T-helper 2 cell treated with Interferon-gamma antibody and Interleukin-4, amounts not matched to agents 5 μg/mL and 100 μg/mL, for 36 hours (primary cell): ENCODE results near the gene COL4A4.

Source experiments
- DNase-seq: peaks from one replicate; pipeline ENCODE4 v3.0.0; 2021; ENCODE audit warnings: low spot score
- H3K27ac Mint-ChIP-seq: one replicate; pipeline ENCODE4 v1.8.0; 2021; ENCODE audit warnings: mild to moderate bottlenecking, mixed read lengths
- H3K27me3 Mint-ChIP-seq: one replicate; pipeline ENCODE4 v1.8.0; 2021; ENCODE audit warnings: low read depth, mixed read lengths
- H3K36me3 Mint-ChIP-seq: one replicate; pipeline ENCODE4 v1.8.0; 2021; ENCODE audit warnings: low read depth, mixed read lengths
- H3K4me1 Mint-ChIP-seq: one replicate; pipeline ENCODE4 v1.8.0; 2021; ENCODE audit warnings: low read depth, mixed read lengths
- H3K4me3 Mint-ChIP-seq: one replicate; pipeline ENCODE4 v1.8.0; 2022; ENCODE audit warnings: mild to moderate bottlenecking, moderate library complexity, mixed read lengths
- H3K9me3 Mint-ChIP-seq: one replicate; pipeline ENCODE4 v1.8.0; 2021; ENCODE audit warnings: mixed read lengths

COL4A4 gene

DNA sequence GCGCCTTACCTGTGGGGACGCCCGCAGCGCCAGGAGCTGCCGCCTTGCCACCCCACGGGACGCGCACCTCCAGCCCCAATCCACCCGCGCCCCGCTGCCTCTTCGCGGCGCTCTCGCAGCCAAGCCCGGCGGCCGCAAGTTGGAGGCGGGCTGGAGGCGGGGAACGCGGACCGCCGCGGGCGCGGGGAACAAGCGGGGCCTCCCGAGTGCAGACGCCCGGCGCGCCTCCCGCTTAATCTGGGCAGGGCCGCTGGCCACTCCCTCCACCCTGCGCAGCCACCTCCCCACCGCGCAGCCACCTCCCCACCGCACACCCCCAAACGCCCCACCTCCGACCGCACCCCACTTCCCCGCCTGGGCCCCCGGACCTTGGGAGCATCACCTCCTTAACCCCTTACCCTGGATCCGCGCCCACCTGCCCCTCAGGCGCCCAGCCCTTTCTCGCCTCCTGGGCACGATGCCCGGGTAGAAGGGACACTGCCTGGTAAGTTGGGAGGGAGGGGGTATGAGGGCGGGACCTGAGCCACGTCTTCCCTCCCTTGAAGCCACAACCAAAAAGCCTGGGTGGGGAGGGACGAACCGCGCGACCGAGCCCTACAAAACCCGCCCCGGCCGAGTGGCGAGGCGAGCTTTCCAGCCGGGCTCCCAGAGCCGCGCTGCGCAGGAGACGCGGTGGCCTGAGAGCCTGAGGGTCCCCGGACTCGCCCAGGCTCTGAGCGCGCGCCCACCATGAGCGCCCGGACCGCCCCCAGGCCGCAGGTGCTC, at the start of gene COL4A4, which contains the start of gene COL4A3:
TSS of gene COL4A4 (minus strand) at position 208 of the 765 bp plus-strand sequence. CDS start 16,722 bp downstream, outside the sequence.
TSS of gene COL4A3 (plus strand) at position 627 of the 765 bp plus-strand sequence. CDS start at position 730, 103 bp downstream.
- H3K27ac Mint-ChIP-seq: no peak within 1 kb of the TSS
- H3K27me3 Mint-ChIP-seq: peaks cover 69% of the 10 kb centered on the region
- H3K4me3 Mint-ChIP-seq: peak within 1 kb of the TSS; percentile 71
- H3K36me3 Mint-ChIP-seq: no peaks in the 10 kb centered on the region
- H3K9me3 Mint-ChIP-seq: no peaks in the 10 kb centered on the region
- DNase-seq: no peak
- peaks cover 4% of the 10 kb centered on the region for H3K4me1 Mint-ChIP-seq

- Mint-ChIP-seq H3K4me3 (no peak overlapping the region), H3K36me3 (no peaks in the 10 kb centered on the region), H3K27me3 (no peaks in the 10 kb centered on the region), H3K4me1 (no peaks in the 10 kb centered on the region), H3K9me3 (no peaks in the 10 kb centered on the region), H3K27ac (no peak overlapping the region)
- DNase-seq: no peak
Measured at GRCh38 chr2:227207573-227207972, 43.6 kb upstream of the COL4A4 start.

- Mint-ChIP-seq H3K9me3 (no peaks in the 10 kb centered on the region), H3K27ac (no peak overlapping the region), H3K4me1 (no peaks in the 10 kb centered on the region), H3K36me3 (no peaks in the 10 kb centered on the region), H3K4me3 (no peak overlapping the region), H3K27me3 (no peaks in the 10 kb centered on the region)
- no peak for DNase-seq
Measured at GRCh38 chr2:227206406-227206805, 42.4 kb upstream of the COL4A4 start.

- no peaks in the 10 kb centered on the region for H3K27me3 Mint-ChIP-seq
- no peak overlapping the region for H3K27ac Mint-ChIP-seq
- H3K4me3 Mint-ChIP-seq: no peak overlapping the region
- H3K4me1 Mint-ChIP-seq: no peaks in the 10 kb centered on the region
- H3K36me3 Mint-ChIP-seq: no peaks in the 10 kb centered on the region
- no peaks in the 10 kb centered on the region for H3K9me3 Mint-ChIP-seq
- DNase-seq: no peak
Measured at GRCh38 chr2:227205701-227206100, 41.7 kb upstream of the COL4A4 start.

GRCh38 chr2:227204452-227204851, 40.4 kb upstream of the COL4A4 start:
- Mint-ChIP-seq H3K36me3 (no peaks in the 10 kb centered on the region), H3K4me3 (no peak overlapping the region), H3K27ac (no peak overlapping the region), H3K4me1 (no peaks in the 10 kb centered on the region), H3K9me3 (no peaks in the 10 kb centered on the region), H3K27me3 (no peaks in the 10 kb centered on the region)
- no peak for DNase-seq

DNA sequence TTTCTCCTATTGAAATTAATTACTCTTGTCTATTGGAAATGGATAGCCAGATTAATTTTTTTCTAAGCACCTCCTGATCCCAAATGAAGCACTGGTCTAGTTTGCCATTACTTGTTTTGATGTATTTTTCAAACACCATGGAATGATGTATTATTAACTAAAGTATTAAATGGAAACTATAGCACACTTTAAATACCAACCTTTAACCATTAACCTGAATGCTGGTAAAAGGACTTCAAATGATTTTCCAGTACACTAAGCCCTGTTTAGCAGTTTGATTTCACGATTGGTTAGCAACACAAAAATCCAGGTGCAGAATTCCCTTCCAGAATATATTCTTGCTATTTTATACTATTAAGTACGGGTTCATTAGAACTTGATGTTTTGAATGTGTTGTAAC, 37.8 kb upstream of the COL4A4 start:
- Mint-ChIP-seq H3K36me3 (no peaks in the 10 kb centered on the region), H3K4me1 (no peaks in the 10 kb centered on the region), H3K9me3 (no peaks in the 10 kb centered on the region), H3K27ac (no peak overlapping the region), H3K4me3 (no peak overlapping the region), H3K27me3 (no peaks in the 10 kb centered on the region)
- no peak for DNase-seq

DNA sequence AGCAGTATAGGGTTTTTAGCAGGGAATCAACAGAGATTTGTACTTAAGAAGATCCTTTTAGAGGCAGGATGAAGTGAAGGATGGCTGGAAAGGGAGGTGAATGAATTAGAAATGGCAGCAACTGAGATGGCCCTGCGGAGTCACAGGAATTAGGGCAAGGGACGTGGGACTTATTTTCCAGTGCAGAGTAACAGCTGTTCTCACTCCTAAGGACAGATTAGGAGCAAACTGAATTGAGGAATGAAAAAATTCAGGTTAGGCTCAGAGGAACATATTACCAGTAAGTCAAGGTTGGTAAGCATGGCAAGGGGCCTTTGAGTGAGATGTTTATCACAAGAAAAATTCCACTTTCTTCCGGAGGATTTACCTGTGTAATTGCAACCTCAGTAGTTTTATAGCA, 34.9 kb upstream of the COL4A4 start:
- Mint-ChIP-seq H3K4me1 (no peaks in the 10 kb centered on the region), H3K27ac (no peak overlapping the region), H3K27me3 (no peaks in the 10 kb centered on the region), H3K4me3 (no peak overlapping the region), H3K9me3 (no peaks in the 10 kb centered on the region), H3K36me3 (no peaks in the 10 kb centered on the region)
- DNase-seq: no peak

DNA sequence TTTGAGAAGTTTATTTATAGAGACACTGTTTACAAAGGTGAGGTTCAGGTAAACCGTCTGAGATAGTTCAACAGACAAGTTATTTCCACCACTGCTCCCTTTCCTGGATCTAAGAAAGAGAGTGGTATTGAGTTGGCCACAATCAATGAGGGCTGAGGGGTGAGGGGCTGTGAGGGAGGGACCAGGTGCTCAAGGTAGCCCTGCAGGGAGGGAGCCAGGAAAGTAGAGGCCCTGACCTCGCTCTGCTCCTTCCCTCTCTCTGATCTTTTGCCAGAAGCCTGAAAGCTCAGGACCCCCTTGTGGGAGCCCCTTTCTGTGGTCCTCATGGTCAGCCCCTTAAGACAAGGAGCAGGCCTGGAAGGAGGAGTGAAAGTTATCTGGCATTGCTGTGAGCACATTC, 30.2 kb upstream of the COL4A4 start:
- Mint-ChIP-seq H3K4me3 (no peak overlapping the region), H3K36me3 (no peaks in the 10 kb centered on the region), H3K27ac (no peak overlapping the region), H3K4me1 (no peaks in the 10 kb centered on the region), H3K27me3 (no peaks in the 10 kb centered on the region), H3K9me3 (no peaks in the 10 kb centered on the region)
- DNase-seq: no peak

DNA sequence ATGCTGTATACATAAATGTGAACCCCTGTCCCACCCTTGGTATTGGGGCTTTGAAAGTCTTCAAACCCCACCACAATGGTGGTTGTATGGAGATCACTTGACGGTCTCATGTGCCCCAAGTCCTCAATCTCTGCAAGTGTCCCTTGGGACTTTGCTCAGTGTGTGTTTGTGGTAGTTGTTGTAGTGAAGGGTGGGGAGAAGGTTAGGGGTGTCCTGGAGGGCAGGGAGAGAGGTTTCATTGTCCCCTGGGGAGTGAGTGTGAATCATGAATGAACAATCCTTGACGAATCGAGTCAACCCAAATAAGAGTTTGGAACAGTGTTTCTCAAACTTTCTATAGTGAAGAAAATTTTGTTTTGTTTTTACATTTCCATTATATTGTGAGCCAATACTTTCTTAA, 28.5 kb upstream of the COL4A4 start:
- no peak overlapping the region for H3K27ac Mint-ChIP-seq
- no peaks in the 10 kb centered on the region for H3K36me3 Mint-ChIP-seq
- no peaks in the 10 kb centered on the region for H3K4me1 Mint-ChIP-seq

GRCh38 chr2:227191367-227191766, 27.4 kb upstream of the COL4A4 start:
- Mint-ChIP-seq H3K4me1 (no peaks in the 10 kb centered on the region), H3K27ac (no peak overlapping the region), H3K9me3 (no peaks in the 10 kb centered on the region), H3K36me3 (no peaks in the 10 kb centered on the region), H3K4me3 (no peak overlapping the region), H3K27me3 (peaks cover 2% of the 10 kb centered on the region)
- no peak for DNase-seq

More for the DNA sequence above, 28.5 kb upstream of the COL4A4 start:
- H3K27me3 Mint-ChIP-seq: peaks cover 2% of the 10 kb centered on the region
- DNase-seq: no peak
- no peaks in the 10 kb centered on the region for H3K9me3 Mint-ChIP-seq
- H3K4me3 Mint-ChIP-seq: no peak overlapping the region

GRCh38 chr2:227188292-227188691, 24.3 kb upstream of the COL4A4 start:
- Mint-ChIP-seq H3K27me3 (peaks cover 4% of the 10 kb centered on the region), H3K27ac (no peak overlapping the region), H3K36me3 (no peaks in the 10 kb centered on the region), H3K4me1 (no peaks in the 10 kb centered on the region), H3K4me3 (no peak overlapping the region), H3K9me3 (no peaks in the 10 kb centered on the region)
- no peak for DNase-seq

GRCh38 chr2:227186751-227187150, 22.7 kb upstream of the COL4A4 start:
- Mint-ChIP-seq H3K4me3 (no peak overlapping the region), H3K27ac (no peak overlapping the region), H3K27me3 (peaks cover 4% of the 10 kb centered on the region), H3K36me3 (no peaks in the 10 kb centered on the region), H3K9me3 (no peaks in the 10 kb centered on the region), H3K4me1 (no peaks in the 10 kb centered on the region)
- no peak for DNase-seq

GRCh38 chr2:227185615-227186232, 21.7 kb upstream of the COL4A4 start:
- DNase-seq: no peak
- Mint-ChIP-seq H3K36me3 (no peaks in the 10 kb centered on the region), H3K4me1 (no peaks in the 10 kb centered on the region), H3K27ac (no peak overlapping the region), H3K9me3 (no peaks in the 10 kb centered on the region), H3K4me3 (no peak overlapping the region), H3K27me3 (peaks cover 4% of the 10 kb centered on the region)

GRCh38 chr2:227183657-227184367, 19.8 kb upstream of the COL4A4 start:
- Mint-ChIP-seq H3K9me3 (no peaks in the 10 kb centered on the region), H3K27ac (no peak overlapping the region), H3K27me3 (peaks cover 3% of the 10 kb centered on the region), H3K4me3 (no peak overlapping the region), H3K36me3 (no peaks in the 10 kb centered on the region), H3K4me1 (no peaks in the 10 kb centered on the region)
- DNase-seq: no peak
